AG04449 (cell line): ENCODE measurements around the gene C1orf50.

Experiments used
- CTCF ChIA-PET: fragments of 350-600 bp; formaldehyde crosslinking; extraction: SDS; loops from one replicate; lab custom pipeline; 2021; ENCODE audit warnings: antibody characterized with exemption; lab: Yijun Ruan, JAX
- POLR2A ChIA-PET: fragments of 400-600, 350-600 bp; formaldehyde crosslinking; extraction: SDS; loops from one replicate; lab custom pipeline; 2020; ENCODE audit warnings: antibody characterized with exemption, inconsistent platforms; lab: Yijun Ruan, JAX
- DNase-seq: peaks from one replicate; pipeline ENCODE4 v3.0.0-alpha.2; 2010; ENCODE audit warnings: low read depth, low spot score
- H3K4me3 ChIP-seq: 2 replicates; pipeline ENCODE4 v1.5.1; 2011; ENCODE audit warnings: low read depth, mild to moderate bottlenecking, control low read depth, low read length
- TF ChIP-seq, protein P1 (sequence below): IDR thresholded peaks from one replicate; pipeline ENCODE4 v1.5.1; 2011; ENCODE audit warnings: mild to moderate bottlenecking, moderate library complexity, low read length, control low read depth, inconsistent platforms; ENCODE audit not compliant: insufficient read depth; ENCODE audit errors: missing control alignments

The C1orf50 gene

DNA sequence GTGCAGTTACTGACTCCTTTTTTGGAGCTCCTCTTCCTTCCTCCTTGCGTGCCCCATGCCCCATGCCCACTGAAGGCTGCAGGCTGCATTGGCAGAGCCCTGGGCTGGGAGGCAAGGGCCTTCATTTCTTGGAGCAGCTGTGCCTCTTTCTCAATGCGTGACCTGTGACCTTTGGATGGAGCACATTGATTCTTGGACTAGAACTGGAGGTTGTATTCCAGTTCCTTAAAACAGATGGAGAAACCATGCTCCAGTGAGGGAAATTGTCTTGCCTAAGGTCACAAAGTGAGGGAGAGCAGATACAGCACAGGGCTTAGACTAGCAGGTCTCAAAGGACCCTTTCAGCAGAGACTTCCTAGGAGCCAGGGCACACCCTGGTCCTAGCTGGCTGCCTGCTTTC lies 26.8 kb downstream of the C1orf50 start:
- POLR2A ChIA-PET, result no interaction called here
- CTCF ChIA-PET, result no interaction called here
- DNase-seq, result no peak
- H3K4me3 ChIP-seq, result no peak overlapping the region
- TF ChIP-seq, protein P1, sequence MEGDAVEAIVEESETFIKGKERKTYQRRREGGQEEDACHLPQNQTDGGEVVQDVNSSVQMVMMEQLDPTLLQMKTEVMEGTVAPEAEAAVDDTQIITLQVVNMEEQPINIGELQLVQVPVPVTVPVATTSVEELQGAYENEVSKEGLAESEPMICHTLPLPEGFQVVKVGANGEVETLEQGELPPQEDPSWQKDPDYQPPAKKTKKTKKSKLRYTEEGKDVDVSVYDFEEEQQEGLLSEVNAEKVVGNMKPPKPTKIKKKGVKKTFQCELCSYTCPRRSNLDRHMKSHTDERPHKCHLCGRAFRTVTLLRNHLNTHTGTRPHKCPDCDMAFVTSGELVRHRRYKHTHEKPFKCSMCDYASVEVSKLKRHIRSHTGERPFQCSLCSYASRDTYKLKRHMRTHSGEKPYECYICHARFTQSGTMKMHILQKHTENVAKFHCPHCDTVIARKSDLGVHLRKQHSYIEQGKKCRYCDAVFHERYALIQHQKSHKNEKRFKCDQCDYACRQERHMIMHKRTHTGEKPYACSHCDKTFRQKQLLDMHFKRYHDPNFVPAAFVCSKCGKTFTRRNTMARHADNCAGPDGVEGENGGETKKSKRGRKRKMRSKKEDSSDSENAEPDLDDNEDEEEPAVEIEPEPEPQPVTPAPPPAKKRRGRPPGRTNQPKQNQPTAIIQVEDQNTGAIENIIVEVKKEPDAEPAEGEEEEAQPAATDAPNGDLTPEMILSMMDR, result no peak

DNA sequence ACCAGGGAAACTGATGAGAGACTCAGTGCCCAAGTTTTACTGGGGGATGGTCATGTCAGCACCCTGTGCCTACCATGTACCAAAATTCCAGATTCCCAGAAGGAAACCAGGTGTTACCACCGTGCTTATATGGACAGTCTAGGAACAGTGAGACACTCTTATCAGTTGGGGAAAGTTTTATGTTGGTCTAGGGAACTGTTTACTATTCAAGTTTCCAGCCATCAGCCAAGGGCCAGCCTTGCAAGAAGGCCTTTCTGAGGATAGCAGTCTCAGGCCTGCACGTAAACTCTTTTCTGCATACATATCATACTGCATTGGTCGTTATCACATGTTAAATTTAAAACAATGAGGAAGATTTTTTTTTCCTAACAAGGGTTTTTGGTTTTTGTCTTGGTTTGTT lies 30.4 kb downstream of the C1orf50 start:
- ChIA-PET CTCF (interaction anchor here (0.9 kb wide), 1 partner anchor 18 kb away, joined by 3 read pairs; no protein-coding TSS in a partner anchor), POLR2A (no interaction called here)
- TF ChIP-seq, protein P1, result no peak
- DNase-seq, result no peak
- H3K4me3 ChIP-seq, result no peak overlapping the region

DNA sequence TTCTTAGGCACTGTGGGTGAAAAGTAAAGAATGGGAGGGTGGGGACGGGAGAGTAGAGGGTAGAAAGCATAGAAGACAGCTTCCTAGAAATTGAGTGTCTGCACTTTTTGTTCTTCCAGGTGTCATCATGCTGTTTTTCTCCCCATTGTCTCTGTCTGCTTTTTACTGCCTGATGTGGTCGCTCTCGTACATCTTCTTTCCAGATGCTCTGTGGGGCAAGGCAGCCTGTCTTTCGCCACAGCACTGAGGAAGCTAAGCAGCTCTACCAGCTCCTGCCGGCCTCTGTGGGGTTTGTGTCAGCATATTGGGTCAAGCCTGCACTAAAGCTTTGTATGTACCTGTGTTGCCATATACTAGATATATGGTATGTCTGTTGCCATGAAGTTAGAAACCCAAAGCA lies 30.9 kb downstream of the C1orf50 start:
- POLR2A ChIA-PET, result no interaction called here
- no peak overlapping the region for H3K4me3 ChIP-seq
- DNase-seq, result no peak
- CTCF ChIA-PET, result no interaction called here
- TF ChIP-seq, protein P1, result no peak

DNA sequence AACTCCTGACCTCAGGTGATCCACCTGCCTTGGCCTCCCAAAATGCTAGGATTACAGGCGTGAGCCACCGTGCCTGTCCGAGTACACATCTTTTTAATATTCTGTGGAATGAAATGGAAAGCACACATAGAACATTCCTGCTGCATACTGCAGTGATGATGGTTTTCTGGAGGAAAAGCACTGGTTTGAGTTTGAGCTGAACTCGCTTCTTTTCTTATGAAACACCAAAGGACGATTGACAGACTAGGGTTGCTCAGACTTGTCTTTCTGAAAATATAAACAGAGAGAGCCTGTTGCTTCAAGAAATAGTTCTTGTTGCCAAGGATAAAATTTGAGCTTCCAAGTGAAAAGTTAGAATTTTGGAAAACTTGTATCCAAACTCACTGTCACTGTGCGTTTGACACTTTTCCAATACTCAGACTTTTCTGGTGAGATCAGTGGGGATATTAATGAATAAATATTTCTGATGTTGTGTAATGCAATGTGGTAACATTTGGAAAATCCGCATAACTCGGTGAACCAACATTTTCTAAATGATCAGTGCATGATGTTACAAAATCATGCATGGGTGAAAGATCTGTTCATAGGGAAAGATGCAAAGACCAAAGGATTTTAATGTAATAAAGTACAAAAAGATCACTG lies 34.9 kb downstream of the C1orf50 start:
- ChIA-PET POLR2A (no interaction called here), CTCF (interaction anchor here (1.3 kb wide), 1 partner anchor 22 kb away, joined by 3 read pairs; no protein-coding TSS in a partner anchor)
- TF ChIP-seq, protein P1, result no peak
- DNase-seq, result no peak
- no peak overlapping the region for H3K4me3 ChIP-seq

DNA sequence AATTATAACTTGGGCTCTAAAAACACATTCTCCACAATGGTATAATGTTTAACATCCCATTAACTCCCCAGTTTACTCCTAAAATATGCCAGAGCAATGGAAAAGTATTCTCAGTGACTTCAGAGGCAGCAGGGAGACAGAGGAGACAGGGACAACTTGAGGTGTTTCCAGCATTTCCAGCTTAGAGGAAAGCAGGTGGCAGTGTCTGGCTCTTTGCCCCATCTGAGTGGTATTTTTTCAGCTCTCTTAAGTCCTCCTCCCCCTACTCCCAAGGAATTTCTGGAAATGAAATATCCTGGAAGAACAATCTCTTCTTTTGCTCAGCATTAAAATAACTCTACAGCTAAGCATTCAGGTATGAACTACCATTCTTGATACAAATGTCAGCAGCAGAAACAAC lies 39.1 kb downstream of the C1orf50 start:
- ChIA-PET CTCF (no interaction called here), POLR2A (no interaction called here)
- DNase-seq, result no peak

DNA sequence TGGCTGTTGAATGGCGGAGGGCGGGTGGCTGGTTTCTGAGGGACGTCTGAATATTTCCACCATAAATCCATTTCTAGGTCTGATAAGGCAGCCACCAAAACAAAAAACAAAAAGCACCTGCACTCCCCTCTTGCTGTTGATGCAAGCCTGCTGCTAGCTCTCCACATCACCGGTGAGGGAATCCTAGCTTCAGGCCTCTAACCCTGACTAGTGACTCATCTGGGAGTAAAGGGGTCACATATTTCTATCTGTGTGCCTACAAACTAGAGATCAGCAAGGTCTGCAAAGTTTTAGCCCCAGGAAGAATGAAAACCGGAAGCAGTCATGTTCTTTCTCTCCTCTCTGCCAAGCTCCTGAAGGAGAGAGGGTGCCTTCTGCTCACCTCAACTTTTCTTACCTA lies 39.5 kb downstream of the C1orf50 start:
- TF ChIP-seq, protein P1, result no peak
- ChIA-PET POLR2A (no interaction called here), CTCF (no interaction called here)
- H3K4me3 ChIP-seq, result no peak overlapping the region
- no peak for DNase-seq

More for the DNA sequence above, 39.1 kb downstream of the C1orf50 start:
- no peak overlapping the region for H3K4me3 ChIP-seq
- TF ChIP-seq, protein P1, result no peak
